Glomerular visceral epithelial cell (primary cell): ENCODE results near the gene SCN9A.
"Not testable (repeated sequence)": the region's sequence is repeated elsewhere in the genome, so short reads cannot be mapped to it uniquely, and the experiment has no call there.

Experiments used
- DNase-seq: peaks from one replicate; pipeline ENCODE4 v3.0.0-alpha.2; 2016; ENCODE audit errors: extremely low spot score

The SCN9A gene

DNA sequence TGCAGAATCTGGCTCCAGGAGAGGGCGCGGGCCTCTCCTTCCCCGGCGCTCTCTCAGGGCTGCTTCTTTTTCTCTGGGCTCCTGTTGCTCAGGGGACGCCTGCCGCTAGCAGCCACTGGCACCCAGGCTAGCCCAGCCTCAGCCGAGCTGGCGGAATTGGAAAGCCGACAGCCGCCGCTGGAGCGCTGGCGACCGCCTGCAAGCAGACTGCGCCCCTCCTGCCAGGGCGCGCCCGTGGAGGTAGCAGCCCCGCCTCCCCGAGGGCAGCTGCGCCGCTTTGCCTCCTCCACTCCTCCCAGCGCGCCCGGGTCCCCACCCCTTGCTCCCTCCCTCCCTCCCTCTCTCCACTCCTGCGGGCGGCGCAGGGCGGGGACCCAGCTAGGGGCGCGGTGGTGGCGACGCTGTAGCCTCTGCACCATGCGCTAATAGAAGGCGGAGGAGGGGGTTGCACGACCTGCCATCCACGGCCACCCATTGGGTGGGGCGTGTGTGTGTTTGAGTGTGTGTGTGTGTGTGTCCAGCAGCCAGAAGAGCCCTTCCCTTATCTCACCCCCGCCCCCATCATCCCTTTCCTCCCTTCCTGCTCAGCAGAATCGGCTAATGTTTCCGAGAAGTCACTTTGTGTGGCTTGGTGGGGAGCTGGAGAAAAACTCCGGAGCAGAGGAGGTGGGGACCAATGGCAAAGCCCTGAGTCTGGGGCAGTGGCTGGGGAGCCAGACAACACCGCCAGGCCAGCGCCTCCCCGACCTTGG, at the start of gene SCN9A:
Gene SCN9A, minus strand, starts transcription at position 209 of the 752 bp plus-strand sequence. CDS start 64,188 bp downstream, outside the sequence.
- peak; percentile 86 for DNase-seq

DNA sequence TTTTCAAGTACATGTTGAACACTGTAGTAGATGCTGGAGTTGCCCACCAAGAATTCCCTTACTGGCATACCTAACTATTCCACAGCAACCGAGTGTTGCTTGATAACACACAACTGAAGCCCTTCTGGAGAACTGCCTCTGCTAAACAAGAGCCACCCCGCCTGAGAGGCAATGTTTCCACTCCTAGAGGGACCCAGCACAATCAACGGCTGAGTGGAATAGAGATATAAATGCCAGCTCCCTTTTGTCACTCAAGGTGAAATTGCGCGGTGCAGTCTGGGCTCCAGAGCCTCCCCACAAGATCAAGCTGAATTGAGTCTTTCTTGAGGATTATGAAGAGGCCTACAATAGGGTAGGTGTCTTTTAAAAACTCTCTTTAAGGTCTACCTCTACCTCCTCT, 49.1 kb upstream of the SCN9A start:
- DNase-seq = no peak

DNA sequence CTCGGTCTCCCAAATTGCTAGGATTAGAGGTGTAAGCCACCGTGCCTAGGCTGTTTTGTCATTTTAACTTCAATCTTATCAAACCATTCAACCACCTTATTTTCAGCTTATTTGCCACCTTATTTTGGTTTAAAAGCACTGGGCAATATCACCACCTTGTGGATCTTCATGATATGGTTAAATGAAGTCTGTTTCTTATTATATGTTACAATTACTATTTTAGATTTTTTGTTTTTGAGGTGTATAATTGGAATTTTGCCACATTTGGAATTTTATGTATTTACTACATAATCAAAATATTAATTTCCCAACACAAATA, 43.8 kb upstream of the SCN9A start:
- DNase-seq = peak; percentile 57

DNA sequence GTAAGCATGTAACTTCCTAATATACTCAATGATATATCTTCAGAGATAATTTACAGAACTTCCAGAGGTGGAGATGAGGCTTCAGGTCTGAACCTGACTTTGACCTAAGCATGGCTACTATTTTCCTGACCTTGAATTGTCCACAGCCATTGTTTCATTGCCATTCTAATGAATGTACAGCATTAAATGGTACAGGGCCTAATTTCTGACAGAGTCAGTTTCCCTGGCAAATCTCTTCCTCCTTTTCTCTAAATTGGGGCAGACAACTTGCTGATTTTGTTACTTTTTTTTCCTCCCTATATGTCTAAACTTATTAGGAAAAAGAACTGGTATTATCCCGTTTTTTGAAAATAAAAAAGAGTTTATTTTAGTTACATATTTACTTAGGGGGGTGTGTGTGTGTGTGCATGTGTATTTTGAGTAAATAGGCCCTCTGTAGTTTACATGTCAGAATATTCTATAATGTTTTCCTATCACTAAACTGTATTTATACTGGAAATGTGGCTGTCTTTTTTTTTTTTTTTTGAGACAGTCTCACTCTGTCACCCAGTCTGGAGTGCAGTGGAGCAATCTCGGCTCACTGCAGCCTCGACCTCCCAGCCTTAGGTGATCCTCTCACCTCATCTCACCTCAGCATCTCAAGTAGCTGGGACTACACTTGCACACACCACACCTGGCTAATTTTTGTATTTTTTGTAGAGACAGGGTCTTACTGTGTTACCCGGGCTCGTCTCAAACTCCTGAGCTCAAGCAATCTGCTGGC, 43.3 kb upstream of the SCN9A start:
- no peak for DNase-seq

DNA sequence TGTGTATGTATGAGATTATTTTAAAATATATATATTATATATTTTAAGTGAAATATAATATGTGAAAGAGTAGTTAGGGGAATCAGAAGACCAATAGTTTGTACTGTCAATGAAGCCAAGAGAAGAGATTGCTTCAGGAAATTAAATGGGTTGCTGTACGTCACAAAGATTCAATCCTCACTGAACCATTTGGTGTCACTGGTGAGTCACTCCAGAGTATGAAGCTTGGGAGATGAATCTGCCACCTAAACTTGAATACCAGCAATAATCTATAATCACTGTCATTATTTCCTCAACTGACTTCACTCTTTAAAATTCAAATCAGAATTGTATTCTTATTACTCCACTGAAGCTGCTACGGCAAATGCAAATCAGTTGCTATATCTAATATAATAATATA, 41.9 kb upstream of the SCN9A start:
- peak; percentile 15 for DNase-seq

DNA sequence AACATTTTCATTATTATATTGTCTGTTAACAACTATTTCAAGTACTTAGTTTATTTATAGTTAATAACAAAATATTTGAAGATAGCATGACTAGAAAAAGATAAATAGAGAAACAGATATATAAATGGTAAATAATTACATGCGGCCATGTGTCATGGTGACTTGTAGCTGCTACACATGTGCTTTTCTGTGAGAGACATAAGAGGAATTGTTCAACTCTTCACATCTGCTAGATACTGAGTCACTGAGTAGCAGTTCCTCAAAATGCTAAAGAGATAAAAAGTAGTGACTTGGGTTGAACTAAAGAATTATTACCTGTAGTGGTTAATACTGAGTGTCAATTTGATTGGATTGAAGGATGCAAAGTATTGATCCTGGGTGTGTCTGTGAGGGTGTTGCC, 37.5 kb upstream of the SCN9A start:
- no peak for DNase-seq

DNA sequence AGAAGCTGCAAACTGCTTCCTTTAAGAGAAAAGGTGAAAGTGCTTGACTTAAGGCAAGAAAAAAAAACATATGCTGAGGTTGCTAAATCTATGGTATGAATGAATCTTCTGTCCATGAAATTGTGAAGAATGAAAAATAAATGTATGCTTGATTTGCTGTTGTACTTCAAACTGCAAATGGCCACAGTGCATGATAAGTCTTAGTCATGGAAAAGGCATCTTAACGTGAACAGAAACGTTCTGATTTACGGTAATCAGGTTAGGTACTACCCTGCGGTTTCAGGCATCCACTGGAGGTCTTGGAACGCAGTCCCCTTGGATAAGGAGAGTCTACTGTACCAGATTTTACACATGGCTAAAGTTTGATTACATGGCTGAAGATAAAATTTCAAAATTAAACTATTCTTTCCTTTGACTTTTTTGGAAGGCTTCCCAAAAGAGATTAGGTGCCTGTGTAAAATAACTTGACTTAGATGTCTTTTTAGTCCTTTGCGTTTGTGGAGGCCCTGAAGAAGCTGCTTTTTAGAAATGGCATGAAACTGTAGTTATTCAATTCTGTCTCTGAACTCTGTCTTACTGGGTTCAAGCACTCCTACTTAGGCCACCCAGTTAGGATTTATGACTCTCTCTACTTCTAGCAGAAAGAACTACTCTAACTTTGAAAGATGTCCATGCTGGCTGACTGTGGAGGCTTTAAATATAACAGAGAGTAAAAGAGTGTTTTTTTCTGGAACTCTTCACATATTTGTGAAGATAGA, 35.9 kb upstream of the SCN9A start:
- peak; percentile 65 for DNase-seq

DNA sequence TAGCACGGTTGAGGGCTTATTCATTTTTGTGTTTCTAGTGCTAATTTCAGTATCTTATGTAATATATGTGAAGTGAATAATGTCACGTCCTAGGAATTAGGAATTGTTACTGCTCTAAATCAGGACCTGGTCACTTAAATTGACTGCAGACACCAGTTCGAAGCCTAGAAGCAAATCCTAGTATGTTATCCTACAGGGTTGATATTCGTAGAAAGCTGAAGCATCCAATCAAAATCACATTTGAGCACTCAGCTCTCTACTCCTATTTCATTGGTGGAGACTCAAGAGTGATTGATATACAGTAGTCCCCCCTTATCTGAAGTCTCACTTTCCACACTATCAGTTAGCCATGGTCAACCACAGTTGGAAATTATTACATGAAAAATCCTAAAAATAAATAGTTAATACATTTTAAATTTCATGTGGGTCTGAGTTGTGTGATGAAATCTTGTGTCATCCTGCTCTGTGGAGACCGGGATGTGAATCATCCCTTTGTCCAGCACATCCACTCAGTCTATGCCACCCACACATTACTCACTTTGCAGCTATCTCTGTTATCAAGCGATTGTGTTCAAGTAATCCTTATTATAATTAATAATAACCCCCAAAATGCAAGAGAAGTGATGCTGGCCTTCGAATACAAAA, 35.2 kb upstream of the SCN9A start:
- peak; percentile 74 for DNase-seq

DNA sequence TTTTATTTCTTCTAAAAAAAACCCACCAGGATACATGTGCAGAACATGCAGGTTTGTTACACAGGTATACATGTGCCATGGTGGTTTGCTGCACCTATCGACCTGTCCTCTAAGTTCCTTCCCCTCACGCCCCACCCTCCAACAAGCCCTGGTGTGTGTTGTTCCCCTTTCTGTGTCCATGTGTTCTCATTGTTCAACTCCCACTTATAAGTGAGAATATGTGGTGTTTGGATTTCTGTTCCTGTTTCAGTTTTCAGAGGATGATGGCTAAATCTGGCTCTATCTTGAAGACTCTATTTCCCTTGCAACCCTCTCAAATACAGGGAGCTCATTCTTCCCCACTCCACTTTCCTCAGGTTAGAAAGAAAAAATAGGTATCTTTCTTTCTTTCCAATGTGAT, 32.0 kb upstream of the SCN9A start:
- not testable (repeated sequence) for DNase-seq

DNA sequence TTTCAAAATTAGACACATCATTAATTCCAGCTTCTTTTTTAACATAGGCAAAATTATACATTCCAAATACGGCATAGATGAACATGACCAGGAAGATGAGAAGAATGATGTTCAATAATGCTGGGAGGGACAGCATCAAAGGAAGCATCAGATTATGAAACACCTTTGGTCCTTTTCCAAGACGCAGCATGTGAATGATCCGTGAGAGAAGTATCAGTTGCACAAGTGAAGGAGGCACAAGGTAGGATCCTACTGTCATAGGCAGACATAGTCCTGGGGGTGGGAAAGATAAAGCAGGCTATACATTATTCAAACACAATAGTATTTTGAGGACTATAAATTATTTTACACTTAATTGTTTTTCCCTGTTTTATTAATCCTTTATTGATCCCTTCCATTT, 30.6 kb upstream of the SCN9A start:
- no peak for DNase-seq

DNA sequence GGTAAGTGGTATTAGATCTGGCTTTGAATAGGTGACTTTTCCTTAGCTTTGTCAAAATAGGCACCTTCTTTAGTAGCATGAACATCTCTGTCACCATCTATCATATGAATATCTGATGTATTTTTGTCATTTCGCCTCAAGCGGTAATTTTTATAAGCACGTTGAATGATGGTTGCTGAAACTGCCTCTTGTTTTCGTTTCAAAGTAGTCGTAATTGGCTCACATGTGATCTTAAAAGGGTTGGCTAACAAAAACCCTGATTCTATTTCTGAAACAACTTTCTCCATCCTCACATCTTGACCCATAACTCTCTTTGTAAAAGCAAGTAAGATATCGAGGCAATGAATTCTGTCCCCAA, 29.8 kb upstream of the SCN9A start:
- no peak for DNase-seq

DNA sequence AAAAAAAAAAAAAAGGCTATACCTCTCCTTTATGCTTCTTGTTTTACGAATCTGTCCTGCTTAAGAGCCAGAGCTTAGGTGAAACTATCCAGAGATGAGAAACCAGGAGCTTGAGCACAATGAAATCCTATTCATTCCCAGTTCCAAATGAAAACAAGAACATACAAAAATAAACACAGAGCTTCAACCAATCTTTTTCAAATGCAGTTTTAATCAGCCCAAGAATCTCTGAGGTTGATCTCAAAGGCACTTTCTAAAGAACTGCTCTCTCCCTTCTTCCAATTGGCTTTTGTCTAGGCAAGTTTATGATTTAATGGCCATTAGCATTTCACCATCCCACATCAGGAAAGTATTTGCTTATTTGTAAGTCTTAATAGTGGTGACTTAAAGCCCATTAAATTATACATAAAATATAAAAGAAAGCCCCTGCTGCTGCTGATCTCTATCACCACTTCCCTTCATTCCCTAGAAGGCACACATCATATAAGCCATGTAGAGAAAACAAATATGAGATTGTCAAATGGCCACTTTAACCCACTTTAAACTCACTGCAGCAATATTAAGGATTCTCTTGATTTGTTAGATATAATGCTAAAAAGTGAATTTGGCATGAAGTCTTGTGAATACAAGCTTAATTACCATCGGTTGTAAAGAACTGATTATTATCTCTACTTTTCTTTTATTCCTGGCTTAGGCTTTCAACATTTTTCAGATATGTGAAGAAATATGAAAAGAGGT, 29.3 kb upstream of the SCN9A start:
- no peak for DNase-seq

DNA sequence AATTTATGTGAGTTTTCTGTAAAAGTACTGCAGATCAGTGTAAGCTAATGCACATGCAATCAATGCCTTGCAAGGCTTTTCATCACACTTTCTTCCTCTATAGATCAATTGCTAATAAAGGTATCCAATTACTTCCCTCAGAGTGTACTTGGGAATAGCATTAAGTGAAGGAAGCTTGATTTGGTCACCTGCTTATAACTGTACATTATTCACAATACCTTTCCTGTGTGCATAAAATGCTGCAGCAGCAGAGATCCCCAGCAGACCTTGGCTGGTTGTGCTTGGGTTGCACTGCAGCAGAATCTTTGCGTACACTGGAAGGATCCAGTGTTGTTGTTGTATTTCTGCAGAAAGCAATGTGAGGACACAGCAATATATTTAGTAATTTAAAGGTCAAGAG, 18.5 kb upstream of the SCN9A start:
- DNase-seq = no peak

DNA sequence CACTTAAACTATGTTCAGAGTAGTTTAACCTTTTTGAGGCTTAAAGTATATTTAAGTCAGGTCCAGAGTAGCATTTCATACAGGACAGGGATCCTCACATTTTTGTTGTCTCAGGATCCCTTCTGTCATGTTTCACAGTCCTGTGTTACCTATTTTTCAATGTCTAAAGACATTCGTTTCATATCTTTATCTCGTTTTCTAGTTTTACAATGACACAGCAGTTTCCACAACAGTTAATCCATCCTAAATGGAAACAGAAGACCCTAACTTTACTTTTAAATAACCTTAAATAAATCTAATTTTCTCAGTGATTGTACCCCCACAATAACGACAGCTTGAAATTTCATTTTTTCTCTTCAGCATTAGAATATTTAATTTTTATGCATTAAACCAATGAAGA, 17.3 kb upstream of the SCN9A start:
- DNase-seq = no peak

DNA sequence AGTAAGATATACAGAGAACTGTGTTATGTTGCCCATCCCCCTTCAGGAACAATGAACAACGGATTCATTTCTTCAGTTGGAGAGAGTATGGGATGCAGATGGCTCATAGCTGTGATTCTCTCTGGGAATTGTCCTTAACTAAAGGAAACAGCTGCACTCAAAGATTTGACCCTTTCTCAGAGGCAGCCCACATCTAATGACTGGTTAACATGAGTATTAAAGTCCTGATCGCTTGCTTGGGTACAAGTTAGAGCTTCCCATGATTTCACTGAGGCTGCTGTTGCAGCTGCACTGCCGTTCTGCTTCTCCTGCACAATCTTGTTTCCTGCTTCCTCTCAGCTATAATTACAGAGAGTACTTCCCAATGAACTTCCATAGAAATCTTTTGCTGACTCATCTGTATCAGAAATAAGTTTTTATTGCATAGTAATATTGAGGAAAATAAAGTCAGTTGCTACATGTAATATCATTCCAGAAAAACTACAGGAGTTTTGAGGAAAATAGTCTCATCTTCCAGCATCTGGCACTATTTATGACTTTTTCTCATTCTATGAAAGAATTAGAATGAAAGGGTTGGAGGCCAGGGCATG, 12.8 kb upstream of the SCN9A start:
- DNase-seq = no peak

DNA sequence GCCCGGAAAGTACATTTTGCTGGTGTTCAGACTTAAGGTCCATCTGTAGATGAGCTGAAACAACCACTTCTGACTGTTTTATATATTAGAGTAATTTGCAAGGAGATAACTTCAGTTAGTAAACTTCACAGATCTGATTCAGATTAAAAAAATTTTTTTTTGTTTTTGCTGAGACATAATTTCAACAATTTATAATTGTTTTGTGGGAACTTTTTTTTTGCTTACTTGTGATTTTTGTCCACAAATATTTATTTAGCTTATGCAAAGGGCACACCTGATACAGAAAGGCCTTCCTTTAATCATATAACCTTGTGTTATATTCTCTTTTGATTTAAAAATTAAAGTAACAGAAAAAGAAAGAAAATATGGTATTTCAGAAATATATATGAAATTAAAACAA, 9.6 kb upstream of the SCN9A start:
- no peak for DNase-seq

DNA sequence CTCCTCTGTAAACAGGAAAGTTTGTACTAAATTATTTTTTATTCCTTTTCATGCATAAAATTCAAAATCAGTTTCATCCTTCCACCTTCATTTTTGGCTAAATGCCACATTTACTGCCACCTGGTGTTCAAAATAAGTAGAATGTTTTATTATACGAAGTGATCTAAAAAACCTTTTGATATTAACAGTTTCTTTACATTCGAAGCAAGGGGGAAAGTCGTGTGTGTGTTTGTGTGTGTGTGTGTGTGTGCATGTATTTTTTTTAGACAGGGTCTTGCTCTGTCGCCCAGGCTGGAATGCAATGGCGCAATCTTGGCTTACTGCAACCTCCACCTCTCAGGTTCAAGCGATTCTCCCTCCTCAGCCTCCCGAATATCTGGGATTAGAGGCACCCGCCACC, 9.0 kb upstream of the SCN9A start:
- DNase-seq = peak; percentile 53

DNA sequence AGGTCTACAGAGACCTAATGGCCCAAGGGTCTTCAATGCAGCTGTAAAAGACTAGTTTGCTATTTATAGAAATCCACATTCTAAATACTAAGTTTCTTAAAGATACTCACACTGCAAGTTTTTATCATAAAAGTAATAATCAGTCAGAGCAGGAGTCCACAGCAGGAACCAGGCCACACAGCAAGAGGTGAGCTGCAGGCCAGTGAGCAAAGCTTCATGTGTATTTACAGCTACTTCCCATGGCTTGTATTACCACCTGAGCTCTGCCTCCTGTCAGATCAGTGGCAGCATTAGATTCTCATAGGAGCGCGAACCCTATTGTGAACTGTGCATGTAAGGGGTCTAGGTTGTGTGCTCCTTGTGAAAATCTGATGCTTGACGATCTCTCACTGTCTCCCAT, 6.7 kb upstream of the SCN9A start:
- no peak for DNase-seq

DNA sequence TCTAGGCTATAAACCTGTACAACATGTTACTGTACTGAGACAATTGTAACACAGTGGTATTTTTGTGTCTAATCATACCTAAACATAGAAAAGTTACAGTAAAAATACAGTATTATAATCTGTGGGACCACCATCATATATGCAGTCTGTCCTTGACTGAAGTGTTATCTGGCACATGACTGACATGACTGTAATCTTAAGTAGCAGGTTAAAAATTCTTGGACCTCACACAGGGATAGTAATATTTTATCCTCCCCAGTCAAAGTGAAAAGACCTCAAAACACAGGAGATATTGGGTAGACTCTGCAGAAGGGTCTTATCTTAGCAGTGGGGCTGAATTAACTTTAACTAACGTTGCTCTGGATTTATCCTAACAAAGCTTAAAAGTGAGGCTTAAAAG, 4.9 kb upstream of the SCN9A start:
- DNase-seq = no peak

DNA sequence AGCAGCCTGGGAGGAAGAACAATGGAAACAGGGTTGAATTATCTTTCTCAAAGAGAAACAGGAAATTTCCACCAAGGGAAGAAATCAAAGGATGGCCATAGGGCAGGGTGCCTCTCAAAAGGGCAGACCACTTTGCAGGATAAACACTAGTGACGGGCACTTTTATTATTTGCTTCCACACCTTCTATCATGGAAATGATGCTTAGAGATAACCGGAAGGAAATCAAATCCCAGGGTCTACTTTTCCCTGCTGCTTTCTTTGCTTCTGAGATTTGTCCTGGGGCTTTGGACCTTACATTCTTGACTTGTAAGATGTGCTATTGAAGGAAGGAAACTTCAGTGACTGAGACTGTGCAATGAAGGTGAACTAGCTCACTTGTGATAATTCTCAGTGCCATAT, 1.1 kb upstream of the SCN9A start:
- DNase-seq = no peak

DNA sequence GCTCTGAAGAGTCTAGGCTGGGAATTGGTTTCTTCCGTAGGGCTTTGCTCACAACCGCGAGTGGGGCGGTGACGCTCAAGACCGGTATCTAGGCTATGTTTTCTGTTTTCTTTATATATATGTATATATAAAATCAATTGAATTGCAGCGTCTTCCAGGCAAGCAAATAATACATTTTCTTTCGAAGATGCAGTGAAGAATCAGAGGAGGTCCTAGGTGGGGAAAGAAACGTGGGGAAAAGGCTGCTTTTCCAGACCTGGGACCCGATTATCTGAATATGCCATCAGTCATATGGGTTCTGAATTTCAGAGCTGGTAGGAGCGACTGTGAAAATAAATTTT, 714 bp upstream of the SCN9A start:
- DNase-seq = no peak
